Activated T-helper 17 cell treated with anti-CD3 and anti-CD28 coated beads, Interleukin-2, amount 50 U/mL, for 72 hours (primary cell): ENCODE measurements around the gene NOTO. TPM values are rescaled to one million over a fixed set of nuclear protein-coding genes. Genes with fewer than 3 reads are reported as not detected.
"Not testable (repeated sequence)": the region's sequence is repeated elsewhere in the genome, so short reads cannot be mapped to it uniquely, and the experiment has no call there.

Experiments used
- ATAC-seq: fragments of 150-1000 bp; cut with Tn5 transposase; replicated peaks from 2 replicates; pipeline ENCODE4 v1.10.0; 2021; ENCODE audit warnings: mild to moderate bottlenecking, moderate library complexity
- H3K27ac Mint-ChIP-seq: one replicate; pipeline ENCODE4 v1.8.0; 2022; ENCODE audit warnings: mixed read lengths
- H3K27me3 Mint-ChIP-seq: one replicate; pipeline ENCODE4 v1.8.0; 2022; ENCODE audit warnings: mixed read lengths
- H3K36me3 Mint-ChIP-seq: one replicate; pipeline ENCODE4 v1.8.0; 2022; ENCODE audit warnings: low read depth, mild to moderate bottlenecking, mixed read lengths
- H3K4me1 Mint-ChIP-seq: one replicate; pipeline ENCODE4 v1.8.0; 2022; ENCODE audit warnings: mixed read lengths
- H3K4me3 Mint-ChIP-seq: one replicate; pipeline ENCODE4 v1.8.0; 2022; ENCODE audit warnings: mild to moderate bottlenecking, mixed read lengths
- H3K9me3 Mint-ChIP-seq: one replicate; pipeline ENCODE4 v1.8.0; 2022; ENCODE audit warnings: mixed read lengths
- total RNA-seq, 2 donors: library from RNA; stranded (reverse); gene quantifications; one replicate each; pipeline ENCODE4 v1.2.3, GENCODE V29; 2022

The NOTO gene
- not detected for total RNA-seq

- Mint-ChIP-seq H3K4me1 (no peaks in the 10 kb centered on the region), H3K4me3 (peak within 1 kb of the TSS; percentile 34), H3K27ac (no peak within 1 kb of the TSS), H3K9me3 (no peaks in the 10 kb centered on the region), H3K36me3 (no peaks in the 10 kb centered on the region), H3K27me3 (peaks cover 33% of the 10 kb centered on the region)
- peak; percentile 31 for ATAC-seq
These were observed at the start of gene NOTO for GRCh38 chr2:73202156-73203054. TSS of gene NOTO (plus strand) at chr2:73202574. CDS start at chr2:73202667, 93 bp downstream.

- Mint-ChIP-seq H3K36me3 (no peaks in the 10 kb centered on the region), H3K27me3 (peaks cover 29% of the 10 kb centered on the region), H3K9me3 (no peaks in the 10 kb centered on the region), H3K4me3 (no peak overlapping the region), H3K27ac (no peak overlapping the region), H3K4me1 (no peaks in the 10 kb centered on the region)
- peak; percentile 70 for ATAC-seq
These were observed 45.7 kb upstream of the NOTO start for GRCh38 chr2:73156539-73157124.

GRCh38 chr2:73162856-73163391 is 39.5 kb upstream of the NOTO start:
- ATAC-seq = no peak
- no peak overlapping the region for H3K4me3 Mint-ChIP-seq

GRCh38 chr2:73163483-73164367 is 38.6 kb upstream of the NOTO start:
- Mint-ChIP-seq H3K9me3 (no peaks in the 10 kb centered on the region), H3K27ac (no peak overlapping the region), H3K4me1 (no peaks in the 10 kb centered on the region), H3K27me3 (peaks cover 11% of the 10 kb centered on the region), H3K36me3 (no peaks in the 10 kb centered on the region), H3K4me3 (no peak overlapping the region)
- ATAC-seq = peak; percentile 89

More at GRCh38 chr2:73162856-73163391, 39.5 kb upstream of the NOTO start:
- no peaks in the 10 kb centered on the region for H3K4me1 Mint-ChIP-seq
- no peaks in the 10 kb centered on the region for H3K36me3 Mint-ChIP-seq
- peaks cover 16% of the 10 kb centered on the region for H3K27me3 Mint-ChIP-seq
- no peak overlapping the region for H3K27ac Mint-ChIP-seq
- no peaks in the 10 kb centered on the region for H3K9me3 Mint-ChIP-seq

GRCh38 chr2:73165978-73166377 is 36.4 kb upstream of the NOTO start:
- not testable (repeated sequence) for H3K36me3 Mint-ChIP-seq, H3K27ac Mint-ChIP-seq, H3K4me1 Mint-ChIP-seq, ATAC-seq, H3K4me3 Mint-ChIP-seq, H3K9me3 Mint-ChIP-seq, H3K27me3 Mint-ChIP-seq

GRCh38 chr2:73166813-73167212 is 35.6 kb upstream of the NOTO start:
- not testable (repeated sequence) for H3K27me3 Mint-ChIP-seq, ATAC-seq, H3K27ac Mint-ChIP-seq, H3K4me1 Mint-ChIP-seq, H3K36me3 Mint-ChIP-seq, H3K4me3 Mint-ChIP-seq, H3K9me3 Mint-ChIP-seq

- H3K36me3 Mint-ChIP-seq, H3K4me3 Mint-ChIP-seq, H3K27me3 Mint-ChIP-seq, ATAC-seq, H3K9me3 Mint-ChIP-seq, H3K4me1 Mint-ChIP-seq, H3K27ac Mint-ChIP-seq: not testable (repeated sequence)
These were observed 34.0 kb upstream of the NOTO start for GRCh38 chr2:73168348-73168747.

- H3K36me3 Mint-ChIP-seq, H3K27me3 Mint-ChIP-seq, H3K4me3 Mint-ChIP-seq, ATAC-seq, H3K4me1 Mint-ChIP-seq, H3K9me3 Mint-ChIP-seq, H3K27ac Mint-ChIP-seq: not testable (repeated sequence)
These were observed 32.0 kb upstream of the NOTO start for GRCh38 chr2:73170341-73170740.

- H3K9me3 Mint-ChIP-seq = no peaks in the 10 kb centered on the region
- H3K4me3 Mint-ChIP-seq = no peak overlapping the region
- no peaks in the 10 kb centered on the region for H3K36me3 Mint-ChIP-seq
- no peak overlapping the region for H3K27ac Mint-ChIP-seq
- peaks cover 11% of the 10 kb centered on the region for H3K4me1 Mint-ChIP-seq
- peak; percentile 47 for ATAC-seq
- peaks cover 2% of the 10 kb centered on the region for H3K27me3 Mint-ChIP-seq
These were observed 29.4 kb upstream of the NOTO start for GRCh38 chr2:73172963-73173362.

- H3K4me3 Mint-ChIP-seq = no peak overlapping the region
- peaks cover 11% of the 10 kb centered on the region for H3K4me1 Mint-ChIP-seq
- no peak overlapping the region for H3K27ac Mint-ChIP-seq
- peaks cover 2% of the 10 kb centered on the region for H3K27me3 Mint-ChIP-seq
- ATAC-seq = no peak
- H3K36me3 Mint-ChIP-seq = no peaks in the 10 kb centered on the region
- no peaks in the 10 kb centered on the region for H3K9me3 Mint-ChIP-seq
These were observed 28.6 kb upstream of the NOTO start for GRCh38 chr2:73173781-73174180.

GRCh38 chr2:73174244-73174643 is 28.1 kb upstream of the NOTO start:
- ATAC-seq = no peak
- Mint-ChIP-seq H3K4me3 (no peak overlapping the region), H3K27me3 (peaks cover 3% of the 10 kb centered on the region), H3K9me3 (no peaks in the 10 kb centered on the region), H3K36me3 (no peaks in the 10 kb centered on the region), H3K27ac (no peak overlapping the region), H3K4me1 (peaks cover 11% of the 10 kb centered on the region)

- H3K36me3 Mint-ChIP-seq = no peaks in the 10 kb centered on the region
- peaks cover 11% of the 10 kb centered on the region for H3K27me3 Mint-ChIP-seq
- peaks cover 11% of the 10 kb centered on the region for H3K4me1 Mint-ChIP-seq
- no peak for ATAC-seq
- peak overlapping the region; percentile 91 for H3K4me3 Mint-ChIP-seq
- H3K9me3 Mint-ChIP-seq = no peaks in the 10 kb centered on the region
- no peak overlapping the region for H3K27ac Mint-ChIP-seq
These were observed 27.3 kb upstream of the NOTO start for GRCh38 chr2:73174941-73175662.

GRCh38 chr2:73175663-73176204 is 26.6 kb upstream of the NOTO start:
- H3K4me1 Mint-ChIP-seq = peaks cover 11% of the 10 kb centered on the region
- H3K27ac Mint-ChIP-seq = no peak overlapping the region
- no peaks in the 10 kb centered on the region for H3K9me3 Mint-ChIP-seq
- H3K36me3 Mint-ChIP-seq = no peaks in the 10 kb centered on the region
- peak overlapping the region; percentile 91 for H3K4me3 Mint-ChIP-seq
- peak; percentile 30 for ATAC-seq
- H3K27me3 Mint-ChIP-seq = peaks cover 15% of the 10 kb centered on the region
